Nephron progenitor cell (in vitro differentiated cells): ENCODE measurements around the gene ZBTB46.

Experiments used
- DNase-seq: peaks from one replicate; pipeline ENCODE4 v3.0.0; 2021
- H3K27ac Mint-ChIP-seq: 2 replicates; pipeline ENCODE4 v1.8.0; 2021; ENCODE audit warnings: mild to moderate bottlenecking, moderate library complexity, mixed read lengths
- H3K27me3 Mint-ChIP-seq: 2 replicates; pipeline ENCODE4 v1.8.0; 2021; ENCODE audit warnings: mild to moderate bottlenecking, low read depth, mixed read lengths; ENCODE audit not compliant: poor library complexity
- H3K36me3 Mint-ChIP-seq: 2 replicates; pipeline ENCODE4 v1.8.0; 2021; ENCODE audit warnings: low read depth, mixed read lengths
- H3K4me1 Mint-ChIP-seq: 2 replicates; pipeline ENCODE4 v1.8.0; 2021; ENCODE audit warnings: mixed read lengths
- H3K4me3 Mint-ChIP-seq: 2 replicates; pipeline ENCODE4 v1.8.0; 2021; ENCODE audit warnings: mild to moderate bottlenecking, moderate library complexity, mixed read lengths
- H3K9me3 Mint-ChIP-seq: 2 replicates; pipeline ENCODE4 v1.8.0; 2021; ENCODE audit warnings: mild to moderate bottlenecking, moderate library complexity, mixed read lengths
- CTCF ChIP-seq: fragments of 200-600 bp; sonication (generic); IDR thresholded peaks from 2 replicates; pipeline ENCODE4 v1.5.0; 2021; ENCODE audit warnings: antibody characterized with exemption

ZBTB46 gene

GRCh38 chr20:63769891-63770474 lies 61.1 kb downstream of the ZBTB46 start:
- H3K4me3 Mint-ChIP-seq = no peak overlapping the region
- peaks cover 16% of the 10 kb centered on the region for H3K4me1 Mint-ChIP-seq
- peaks cover 2% of the 10 kb centered on the region for H3K27me3 Mint-ChIP-seq
- no peak for DNase-seq
- H3K9me3 Mint-ChIP-seq = no peaks in the 10 kb centered on the region
- H3K27ac Mint-ChIP-seq = peak overlapping the region; percentile 77
- H3K36me3 Mint-ChIP-seq = peaks cover 38% of the 10 kb centered on the region
- TF ChIP-seq CTCF = no peak

- H3K27me3 Mint-ChIP-seq = no peaks in the 10 kb centered on the region
- no peak for TF ChIP-seq CTCF
- H3K36me3 Mint-ChIP-seq = peaks cover 41% of the 10 kb centered on the region
- H3K4me3 Mint-ChIP-seq = no peak overlapping the region
- H3K27ac Mint-ChIP-seq = no peak overlapping the region
- H3K4me1 Mint-ChIP-seq = peaks cover 9% of the 10 kb centered on the region
- DNase-seq = no peak
- no peaks in the 10 kb centered on the region for H3K9me3 Mint-ChIP-seq
These were observed 62.2 kb downstream of the ZBTB46 start for GRCh38 chr20:63768591-63769515.

GRCh38 chr20:63767886-63768285 lies 63.2 kb downstream of the ZBTB46 start:
- peaks cover 9% of the 10 kb centered on the region for H3K4me1 Mint-ChIP-seq
- peaks cover 3% of the 10 kb centered on the region for H3K9me3 Mint-ChIP-seq
- no peak for DNase-seq
- H3K27ac Mint-ChIP-seq = peak overlapping the region; percentile 64
- no peak for TF ChIP-seq CTCF
- no peak overlapping the region for H3K4me3 Mint-ChIP-seq
- no peaks in the 10 kb centered on the region for H3K27me3 Mint-ChIP-seq
- H3K36me3 Mint-ChIP-seq = peaks cover 51% of the 10 kb centered on the region

- Mint-ChIP-seq H3K36me3 (peaks cover 55% of the 10 kb centered on the region), H3K4me1 (peaks cover 5% of the 10 kb centered on the region), H3K27me3 (no peaks in the 10 kb centered on the region), H3K27ac (peak overlapping the region; percentile 48), H3K9me3 (peaks cover 3% of the 10 kb centered on the region), H3K4me3 (no peak overlapping the region)
- no peak for TF ChIP-seq CTCF
- no peak for DNase-seq
These were observed 63.6 kb downstream of the ZBTB46 start for GRCh38 chr20:63767456-63767855.

GRCh38 chr20:63766695-63767426 lies 64.2 kb downstream of the ZBTB46 start:
- H3K36me3 Mint-ChIP-seq = peaks cover 61% of the 10 kb centered on the region
- H3K9me3 Mint-ChIP-seq = peaks cover 3% of the 10 kb centered on the region
- no peaks in the 10 kb centered on the region for H3K27me3 Mint-ChIP-seq
- H3K4me1 Mint-ChIP-seq = peaks cover 4% of the 10 kb centered on the region
- no peak overlapping the region for H3K4me3 Mint-ChIP-seq
- peak overlapping the region; percentile 48 for H3K27ac Mint-ChIP-seq
- no peak for DNase-seq
- no peak for TF ChIP-seq CTCF
